Lower leg skin (tissue), 3 donors: Measurements from ENCODE around the gene MMP17.

Experiments
- CTCF ChIP-seq, 3 donors: fragments of 450-650 bp; IDR thresholded peaks; one replicate each; pipeline ENCODE4 v1.5.1; 2016; ENCODE audit warnings: antibody characterized with exemption in 3 of 3, mild to moderate bottlenecking in 3 of 3, moderate library complexity in 2 of 3
- POLR2A ChIP-seq, 2 donors: fragments of 450-650 bp; IDR thresholded peaks; one replicate each; pipeline ENCODE4 v1.6.1; 2016 to 2017; ENCODE audit warnings: antibody characterized with exemption in 2 of 2, mild to moderate bottlenecking in 1 of 2, moderate library complexity in 1 of 2

GRCh38 chr12:131867471-131867870 lies 39.3 kb downstream of the MMP17 start:
- no peak for TF ChIP-seq CTCF (IDR thresholded peaks at IDR 0.05)
- TF ChIP-seq POLR2A (IDR thresholded peaks at IDR 0.05): no peak
